ENCODE data around the gene MEIOB.
"Not testable (repeated sequence)": the region's sequence is repeated elsewhere in the genome, so short reads cannot be mapped to it uniquely, and the experiment has no call there.

Gene MEIOB

DNA sequence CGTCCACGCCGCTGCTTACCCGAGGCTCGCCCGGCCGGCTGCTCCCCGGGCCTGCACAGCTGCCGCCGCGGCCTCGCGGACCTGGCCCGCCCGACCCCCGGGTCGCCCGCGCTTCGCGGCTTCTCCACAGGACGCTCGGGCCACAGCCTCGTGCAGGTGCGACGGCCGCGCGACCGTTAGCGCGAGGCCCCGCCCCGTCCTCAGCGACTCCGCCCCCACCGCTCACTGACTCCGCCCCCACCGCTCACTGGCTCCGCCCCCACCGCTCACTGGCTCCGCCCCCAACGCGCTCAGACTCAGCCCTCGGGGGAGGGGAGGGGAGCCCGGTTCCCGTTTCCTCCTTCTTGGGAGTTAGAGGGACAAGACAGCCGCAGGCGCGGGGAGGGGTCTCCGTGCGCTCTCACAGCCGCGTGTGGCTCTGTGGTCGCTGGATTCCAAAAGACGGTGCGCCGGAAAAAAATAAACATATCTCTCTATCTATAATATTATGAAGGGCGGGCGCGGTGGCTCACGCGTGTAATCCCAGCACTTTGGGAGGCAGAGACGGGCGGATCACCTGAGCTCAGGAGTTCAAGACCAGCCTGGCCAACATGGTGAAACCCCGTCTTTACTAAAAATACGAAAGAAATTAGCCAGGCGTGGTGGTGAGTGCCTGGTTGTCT is at the start of gene MEIOB:
Gene MEIOB, minus strand, starts transcription at position 191 of the 662 bp plus-strand sequence. CDS start 3,989 bp downstream, outside the sequence.
- DNase-seq, result peak; percentile 64

DNA sequence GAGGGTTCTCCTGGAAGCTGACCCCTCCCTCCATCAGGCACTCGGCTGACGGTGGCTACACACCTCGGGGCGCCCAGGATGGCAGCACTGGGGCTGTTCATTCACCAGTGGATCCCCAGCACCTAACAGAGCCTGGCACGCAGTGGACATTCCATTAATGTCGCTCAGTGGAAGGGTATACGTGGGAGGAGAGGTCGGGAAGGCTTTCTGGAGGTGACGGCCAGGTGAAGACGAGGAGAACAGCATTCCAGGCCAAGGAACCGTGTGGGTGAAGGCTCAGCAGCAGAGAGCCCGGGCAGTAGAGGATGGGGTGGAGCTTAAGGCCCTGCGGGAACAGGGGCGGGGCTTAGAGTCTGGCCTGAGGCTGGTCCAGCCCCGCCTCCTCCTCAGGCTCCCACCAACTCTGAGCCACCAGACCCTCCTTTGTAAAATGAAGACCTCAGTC is 48.8 kb upstream of the MEIOB start:
- peak; percentile 10 for DNase-seq

GRCh38 chr16:1920122-1920521 is 48.2 kb upstream of the MEIOB start:
- not testable (repeated sequence) for DNase-seq

- DNase-seq, result no peak
Observed at GRCh38 chr16:1919327-1919998, 47.5 kb upstream of the MEIOB start.

- no peak for DNase-seq
Observed at GRCh38 chr16:1918351-1919326, 46.7 kb upstream of the MEIOB start, which contains the start of gene HS3ST6. TSS of gene HS3ST6 (minus strand) at chr16:1918415. CDS start at chr16:1918323, 92 bp downstream.

- no peak for DNase-seq
Observed at GRCh38 chr16:1917665-1918350, 45.8 kb upstream of the MEIOB start.

DNA sequence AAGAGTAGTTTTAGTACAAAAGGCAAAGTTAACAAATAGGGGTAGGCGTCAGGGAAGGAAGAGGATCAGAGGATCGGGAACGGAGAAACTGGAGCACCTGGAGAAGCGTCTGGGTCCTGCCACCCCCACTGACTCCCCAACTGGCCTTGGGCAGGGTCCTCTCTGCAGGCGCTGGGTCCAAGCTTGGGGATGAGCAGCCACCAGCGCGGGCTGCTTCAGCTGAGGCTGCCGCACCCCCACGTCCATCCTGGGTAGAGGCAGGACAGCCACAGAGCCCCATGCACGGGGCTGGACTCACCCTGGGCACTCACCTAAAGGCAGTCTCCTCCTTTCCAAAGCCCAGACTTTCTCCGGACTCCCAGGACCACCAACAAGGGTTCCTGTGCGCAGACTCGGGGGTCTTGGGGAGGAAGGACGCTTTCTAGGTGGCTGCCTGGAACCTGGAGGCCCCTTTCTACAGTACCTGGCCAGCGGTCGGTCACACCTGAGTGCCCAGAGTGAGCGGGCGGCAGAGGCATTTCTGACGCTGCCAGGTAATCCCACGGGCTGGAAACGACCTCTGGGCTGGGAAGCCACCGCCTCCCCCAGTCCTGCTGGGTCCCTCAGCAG is 45.2 kb upstream of the MEIOB start:
- DNase-seq, result no peak

- no peak for DNase-seq
Observed at GRCh38 chr16:1916640-1916990, 44.7 kb upstream of the MEIOB start.

GRCh38 chr16:1915732-1916639 is 44.0 kb upstream of the MEIOB start:
- no peak for DNase-seq

- no peak for DNase-seq
Observed at GRCh38 chr16:1914988-1915387, 43.0 kb upstream of the MEIOB start.

- no peak for DNase-seq
Observed at GRCh38 chr16:1914084-1914608, 42.2 kb upstream of the MEIOB start.

- no peak for DNase-seq
Observed at GRCh38 chr16:1913327-1914083, 41.5 kb upstream of the MEIOB start.

- no peak for DNase-seq
Observed at GRCh38 chr16:1912215-1912543, 40.2 kb upstream of the MEIOB start.

GRCh38 chr16:1911467-1912214 is 39.7 kb upstream of the MEIOB start:
- no peak for DNase-seq

- no peak for DNase-seq
Observed at GRCh38 chr16:1909561-1910231, 37.7 kb upstream of the MEIOB start.

- no peak for DNase-seq
Observed at GRCh38 chr16:1908983-1909382, 37.0 kb upstream of the MEIOB start.

DNA sequence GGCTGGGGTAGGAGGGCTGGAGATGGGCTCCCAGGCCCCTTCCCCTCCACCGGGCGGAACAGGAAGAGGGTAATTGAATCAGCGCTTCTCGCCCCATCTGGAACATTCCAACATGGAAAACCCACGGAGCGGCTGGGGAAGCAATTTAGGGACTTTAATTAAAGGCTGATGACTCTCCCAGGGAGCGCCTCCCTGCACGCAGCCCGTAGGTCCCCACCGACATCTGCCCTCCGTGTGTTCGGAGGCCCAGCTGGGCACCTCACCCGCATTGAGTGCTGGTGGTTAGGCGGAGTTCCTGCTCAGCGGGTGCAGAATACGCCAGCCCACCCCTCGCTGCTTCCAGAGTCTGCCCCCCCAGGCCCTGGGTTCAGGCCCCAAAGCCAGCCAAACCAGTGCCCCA is 36.2 kb upstream of the MEIOB start:
- no peak for DNase-seq

DNA sequence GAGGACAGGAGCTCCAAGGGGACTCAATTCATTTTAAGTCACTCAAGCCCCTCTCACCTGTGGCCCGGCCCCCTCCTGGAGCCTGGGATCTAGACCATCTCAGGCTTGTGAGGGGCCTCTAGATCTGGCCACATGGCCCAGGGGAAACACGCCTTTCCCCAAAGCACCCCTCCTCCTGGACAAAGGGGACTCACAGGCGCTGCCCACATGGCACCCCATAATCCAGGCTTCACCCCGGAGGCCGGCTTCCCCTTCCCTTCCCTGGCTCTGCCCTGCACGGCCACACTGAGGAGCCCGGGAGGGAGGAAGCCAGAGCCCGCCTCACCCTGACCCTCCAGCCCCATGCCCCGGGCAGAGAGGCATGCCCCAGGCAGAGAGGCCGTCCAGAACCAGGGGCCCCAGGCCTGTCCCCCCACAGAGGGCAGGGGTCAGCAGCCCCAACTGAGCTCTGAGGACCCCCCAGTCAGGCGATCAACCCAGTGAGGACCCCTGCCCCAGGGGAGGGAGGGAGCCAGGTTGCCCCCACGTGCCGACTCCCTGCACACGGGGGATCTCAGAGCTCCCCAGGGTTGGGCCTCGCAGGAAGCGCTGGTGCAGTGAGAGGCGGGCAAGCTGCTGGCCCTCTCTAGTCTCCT is 35.4 kb upstream of the MEIOB start:
- no peak for DNase-seq

DNA sequence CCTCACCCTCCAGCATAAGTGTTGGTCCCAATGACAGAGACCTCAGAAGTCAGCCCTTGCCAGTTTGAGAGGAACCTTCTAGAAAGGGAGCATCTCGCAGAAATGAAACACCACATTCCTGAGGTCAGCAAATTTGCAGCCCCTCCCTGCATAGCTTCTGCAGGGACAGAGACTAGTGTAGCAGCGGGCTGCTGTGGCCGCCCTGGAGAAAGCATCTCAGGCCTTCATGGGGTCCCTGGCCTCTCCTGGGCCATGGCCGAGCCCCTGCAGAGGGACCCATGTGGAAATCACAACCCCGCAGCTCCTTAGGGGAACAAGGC is 34.8 kb upstream of the MEIOB start:
- DNase-seq, result no peak
